Fibroblast of skin of right biceps (primary cell): ENCODE measurements around the gene ADGRB2.
"Not testable (repeated sequence)": the region's sequence is repeated elsewhere in the genome, so short reads cannot be mapped to it uniquely, and the experiment has no call there.

ENCODE experiments used
- DNase-seq: peaks from one replicate; pipeline ENCODE4 v3.0.0-alpha.2; 2013

ADGRB2 gene

GRCh38 chr1:31715873-31716220 lies 48.3 kb downstream of the ADGRB2 start:
- DNase-seq = no peak

GRCh38 chr1:31715087-31715872 lies 48.9 kb downstream of the ADGRB2 start:
- DNase-seq = peak; percentile 92

GRCh38 chr1:31714442-31715086 lies 49.6 kb downstream of the ADGRB2 start:
- peak; percentile 94 for DNase-seq

- peak; percentile 96 for DNase-seq
Measured at GRCh38 chr1:31712630-31713029, 51.5 kb downstream of the ADGRB2 start.

GRCh38 chr1:31712068-31712467 lies 52.1 kb downstream of the ADGRB2 start:
- DNase-seq = peak; percentile 92

- DNase-seq = peak; percentile 32
Measured at GRCh38 chr1:31708324-31708723, 55.8 kb downstream of the ADGRB2 start.

GRCh38 chr1:31707711-31708110 lies 56.4 kb downstream of the ADGRB2 start:
- DNase-seq = peak; percentile 68

GRCh38 chr1:31707059-31707600 lies 57.0 kb downstream of the ADGRB2 start:
- not testable (repeated sequence) for DNase-seq

GRCh38 chr1:31706384-31707058 lies 57.6 kb downstream of the ADGRB2 start:
- no peak for DNase-seq

- peak; percentile 88 for DNase-seq
Measured at GRCh38 chr1:31705080-31705866, 58.9 kb downstream of the ADGRB2 start.

GRCh38 chr1:31704271-31705079 lies 59.7 kb downstream of the ADGRB2 start:
- DNase-seq = peak; percentile 85

GRCh38 chr1:31703431-31704270 lies 60.5 kb downstream of the ADGRB2 start, which contains the start of gene COL16A1:
Gene COL16A1 (minus strand): TSS chr1:31704017. CDS start chr1:31702193, 1,824 bp downstream.
- peak; percentile 89 for DNase-seq

- DNase-seq = peak; percentile 25
Measured at GRCh38 chr1:31702836-31703404, 61.2 kb downstream of the ADGRB2 start.

GRCh38 chr1:31701091-31701736 lies 62.9 kb downstream of the ADGRB2 start:
- DNase-seq = peak; percentile 99

- DNase-seq = no peak
Measured at GRCh38 chr1:31700468-31701090, 63.6 kb downstream of the ADGRB2 start.

GRCh38 chr1:31699341-31699891 lies 64.7 kb downstream of the ADGRB2 start:
- no peak for DNase-seq

GRCh38 chr1:31697369-31697984 lies 66.7 kb downstream of the ADGRB2 start:
- no peak for DNase-seq

GRCh38 chr1:31696242-31696641 lies 67.9 kb downstream of the ADGRB2 start:
- no peak for DNase-seq

GRCh38 chr1:31695327-31695726 lies 68.8 kb downstream of the ADGRB2 start:
- DNase-seq = no peak
